HCT116 (cell line): ENCODE results near the gene TMEM184B. TPM values are rescaled to one million over a fixed set of nuclear protein-coding genes. Genes with fewer than 3 reads are reported as not detected.

Experiments used
- ATAC-seq: fragments of 200-7000 bp; cut with Tn5 transposase; 2 replicates; pipeline ENCODE4 v1.9.1; 2020; ENCODE audit warnings: mild to moderate bottlenecking, moderate library complexity
- BruUV-seq: library from RNA; stranded (reverse); fragments of 400-500 nt; replicated peaks from 2 replicates; lab custom pipeline; 2021; lab: Mats Ljungman, UMichigan
- CTCF ChIA-PET: fragments of 300-600 bp; sonication (Branson Sonifier 250); formaldehyde crosslinking; loops from one replicate; lab custom pipeline; 2021; ENCODE audit warnings: antibody characterized with exemption; lab: Charles Lee
- POLR2A ChIA-PET: fragments of 300-600, 350-600 bp; sonication (Branson Sonifier 250); formaldehyde crosslinking; loops from one replicate; lab custom pipeline; 2021; ENCODE audit warnings: antibody characterized with exemption; lab: Charles Lee
- RAD21 ChIA-PET, 2 experiments: fragments of 300-600 bp; sonication (Branson Sonifier 250); formaldehyde crosslinking; loops; one replicate each; lab custom pipeline; 2023; ENCODE audit warnings: low total read pairs in 2 of 2; ENCODE audit not compliant: uncharacterized antibody in 2 of 2, unreplicated experiment in 2 of 2, low non-redundant PET in 1 of 2; lab: Charles Lee
- DNase-seq: peaks from one replicate; pipeline ENCODE4 v3.0.0-alpha.2; 2010; ENCODE audit warnings: low read depth, low spot score
- H2AFZ ChIP-seq: fragments of 200-600 bp; shearing (Covaris generic), sonication (generic); 2 replicates; pipeline ENCODE4 v1.6.1; 2017; ENCODE audit warnings: low read depth, mixed run types, mixed read lengths, antibody characterized with exemption, low read length; ENCODE audit not compliant: poor library complexity, severe bottlenecking
- H3K27ac ChIP-seq: 2 replicates; pipeline ENCODE4 v1.5.1; 2012; ENCODE audit warnings: low read depth, low read length
- H3K27me3 ChIP-seq: fragments of 200-600 bp; sonication (generic); 2 replicates; pipeline ENCODE4 v1.6.1; 2016; ENCODE audit warnings: mixed run types, low read length, mixed read lengths; ENCODE audit not compliant: insufficient read depth
- H3K36me3 ChIP-seq, 2 experiments: fragments of 200-500 bp in 1 of 2; fragments of 200-600 bp in 1 of 2; sonication (Bioruptor generic) in 1 of 2; sonication (generic) in 1 of 2; 2 replicates each; pipeline versions ENCODE4 v1.5.1 to v1.6.1; 2014 to 2016; ENCODE audit warnings: low read length in 2 of 2, inconsistent platforms in 1 of 2, mixed read lengths in 1 of 2, mixed run types in 1 of 2; ENCODE audit not compliant: insufficient read depth in 2 of 2, control insufficient read depth in 1 of 2
- H3K4me1 ChIP-seq, 2 experiments: fragments of 200-600 bp in 1 of 2; sonication (generic) in 1 of 2; 2 replicates each; pipeline versions ENCODE4 v1.5.1 to v1.6.1; 2012 to 2017; ENCODE audit warnings: low read length in 2 of 2, inconsistent platforms in 1 of 2, mild to moderate bottlenecking in 1 of 2, mixed read lengths in 1 of 2, mixed run types in 1 of 2, moderate library complexity in 1 of 2; ENCODE audit not compliant: insufficient read depth in 2 of 2, control insufficient read depth in 1 of 2
- H3K4me2 ChIP-seq: fragments of 200-600 bp; sonication (generic); 2 replicates; pipeline ENCODE4 v1.6.1; 2017; ENCODE audit warnings: mixed run types, low read length, mixed read lengths
- H3K4me3 ChIP-seq, 2 experiments: fragments of 200-600 bp in 1 of 2; sonication (generic) in 1 of 2; replicated peaks in 1 of 2; 2 replicates each; pipeline ENCODE4 v1.5.1; 2011 to 2016; ENCODE audit warnings: low read length in 2 of 2, control low read depth in 1 of 2, low read depth in 1 of 2, mild to moderate bottlenecking in 1 of 2, mixed read lengths in 1 of 2, mixed run types in 1 of 2
- H3K79me2 ChIP-seq: fragments of 200-600 bp; sonication (generic); 2 replicates; pipeline ENCODE4 v1.6.1; 2017; ENCODE audit warnings: mild to moderate bottlenecking, mixed run types, low read length, moderate library complexity, mixed read lengths; ENCODE audit not compliant: insufficient read depth
- H3K9ac ChIP-seq: fragments of 200-600 bp; sonication (generic); 2 replicates; pipeline ENCODE4 v1.6.1; 2016; ENCODE audit warnings: low read length, mixed read lengths
- H3K9me2 ChIP-seq: fragments of 200-600 bp; sonication (generic), shearing (Covaris generic); 2 replicates; pipeline ENCODE4 v1.6.1; 2017; ENCODE audit warnings: mixed run types, mild to moderate bottlenecking, moderate library complexity; ENCODE audit not compliant: insufficient read depth
- H3K9me3 ChIP-seq, 2 experiments: fragments of 200-500 bp in 1 of 2; fragments of 200-600 bp in 1 of 2; sonication (Bioruptor generic) in 1 of 2; sonication (generic) in 1 of 2; 2 replicates each; pipeline ENCODE4 v1.6.1; 2014 to 2017; ENCODE audit warnings: low read length in 2 of 2, mixed read lengths in 2 of 2, inconsistent platforms in 1 of 2, low read depth in 1 of 2, mild to moderate bottlenecking in 1 of 2, mixed run types in 1 of 2, moderate library complexity in 1 of 2; ENCODE audit not compliant: control insufficient read depth in 1 of 2, insufficient read depth in 1 of 2
- H4K20me1 ChIP-seq: fragments of 200-600 bp; sonication (generic), shearing (Covaris generic); 2 replicates; pipeline ENCODE4 v1.6.1; 2017; ENCODE audit warnings: mixed run types, mild to moderate bottlenecking, moderate library complexity; ENCODE audit not compliant: insufficient read depth
- CBX3 ChIP-seq: IDR thresholded peaks from 2 replicates; pipeline ENCODE4 v1.6.1; 2012; ENCODE audit warnings: low read depth
- EGR1 ChIP-seq: IDR thresholded peaks from 2 replicates; pipeline ENCODE4 v1.6.1; 2012; ENCODE audit warnings: low read depth
- EZH2 ChIP-seq: fragments of 200-600 bp; sonication (generic); IDR thresholded peaks from 2 replicates; pipeline ENCODE4 v1.6.1; 2017; ENCODE audit warnings: antibody characterized with exemption, mixed run types
- POLR2A ChIP-seq: IDR thresholded peaks from 2 replicates; pipeline ENCODE4 v1.7.0; 2011; ENCODE audit warnings: borderline replicate concordance; ENCODE audit not compliant: insufficient read depth, insufficient read length; ENCODE audit errors: extremely low read depth
- POLR2AphosphoS5 ChIP-seq: IDR thresholded peaks from 2 replicates; pipeline ENCODE4 v1.6.1; 2011; ENCODE audit warnings: mild to moderate bottlenecking, low read depth, low read length, moderate library complexity
- ZFX ChIP-seq: fragments of 450-650 bp; IDR thresholded peaks from 2 replicates; pipeline ENCODE4 v1.6.1; 2017
- ZNF274 ChIP-seq: fragments of 200-500 bp; sonication (Bioruptor generic); IDR thresholded peaks from 2 replicates; pipeline ENCODE4 v1.6.1; 2014; ENCODE audit warnings: mild to moderate bottlenecking, low read depth, low read length, inconsistent platforms
- intact Hi-C: fragments of 100-400 bp; cut with micrococcal nuclease; formaldehyde crosslinking; loops from 2 replicates; pipeline ENCODE4 v1.10.0; 2022
- total RNA-seq: library from RNA; stranded (reverse); gene quantifications from one replicate; pipeline ENCODE4 v1.2.1, GENCODE V29; 2021; ENCODE audit not compliant: unreplicated experiment
- TF ChIP-seq, protein P1 (sequence below): IDR thresholded peaks from 2 replicates; pipeline ENCODE4 v1.6.1; 2012; ENCODE audit warnings: low read depth
- TF ChIP-seq, protein P2 (sequence below): IDR thresholded peaks from 2 replicates; pipeline ENCODE4 v1.6.1; 2011; ENCODE audit warnings: mild to moderate bottlenecking, low read length, moderate library complexity; ENCODE audit not compliant: insufficient replicate concordance; ENCODE audit errors: extremely low read depth

The TMEM184B gene
- total RNA-seq, 1 experiment from 2014 or later, result 66.0 TPM

DNA sequence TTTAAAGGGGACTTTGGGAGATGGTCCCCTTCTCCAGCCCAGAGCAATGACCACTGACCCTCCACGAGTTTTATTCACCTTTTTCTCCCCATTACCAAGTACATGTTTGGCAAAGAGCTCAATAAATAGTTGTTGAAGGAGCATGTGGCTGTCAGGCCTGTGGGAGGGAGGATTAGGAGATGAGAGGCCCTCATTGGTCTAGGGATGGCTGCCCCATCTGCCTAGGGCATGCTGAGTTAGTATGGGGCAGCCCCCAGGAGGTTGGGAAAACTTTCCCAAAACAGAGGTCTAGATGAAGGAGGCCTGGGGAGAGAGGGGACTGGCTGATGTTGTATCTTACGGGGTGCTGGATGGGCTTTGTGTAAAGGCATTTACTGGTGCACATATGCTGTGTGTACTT is 60.4 kb downstream of the TMEM184B start:
- TF ChIP-seq POLR2A (no peak), CBX3 (no peak), EGR1 (no peak), ZNF274 (no peak), ZFX (no peak), EZH2 (no peak), POLR2AphosphoS5 (no peak)
- TF ChIP-seq, protein P1, sequence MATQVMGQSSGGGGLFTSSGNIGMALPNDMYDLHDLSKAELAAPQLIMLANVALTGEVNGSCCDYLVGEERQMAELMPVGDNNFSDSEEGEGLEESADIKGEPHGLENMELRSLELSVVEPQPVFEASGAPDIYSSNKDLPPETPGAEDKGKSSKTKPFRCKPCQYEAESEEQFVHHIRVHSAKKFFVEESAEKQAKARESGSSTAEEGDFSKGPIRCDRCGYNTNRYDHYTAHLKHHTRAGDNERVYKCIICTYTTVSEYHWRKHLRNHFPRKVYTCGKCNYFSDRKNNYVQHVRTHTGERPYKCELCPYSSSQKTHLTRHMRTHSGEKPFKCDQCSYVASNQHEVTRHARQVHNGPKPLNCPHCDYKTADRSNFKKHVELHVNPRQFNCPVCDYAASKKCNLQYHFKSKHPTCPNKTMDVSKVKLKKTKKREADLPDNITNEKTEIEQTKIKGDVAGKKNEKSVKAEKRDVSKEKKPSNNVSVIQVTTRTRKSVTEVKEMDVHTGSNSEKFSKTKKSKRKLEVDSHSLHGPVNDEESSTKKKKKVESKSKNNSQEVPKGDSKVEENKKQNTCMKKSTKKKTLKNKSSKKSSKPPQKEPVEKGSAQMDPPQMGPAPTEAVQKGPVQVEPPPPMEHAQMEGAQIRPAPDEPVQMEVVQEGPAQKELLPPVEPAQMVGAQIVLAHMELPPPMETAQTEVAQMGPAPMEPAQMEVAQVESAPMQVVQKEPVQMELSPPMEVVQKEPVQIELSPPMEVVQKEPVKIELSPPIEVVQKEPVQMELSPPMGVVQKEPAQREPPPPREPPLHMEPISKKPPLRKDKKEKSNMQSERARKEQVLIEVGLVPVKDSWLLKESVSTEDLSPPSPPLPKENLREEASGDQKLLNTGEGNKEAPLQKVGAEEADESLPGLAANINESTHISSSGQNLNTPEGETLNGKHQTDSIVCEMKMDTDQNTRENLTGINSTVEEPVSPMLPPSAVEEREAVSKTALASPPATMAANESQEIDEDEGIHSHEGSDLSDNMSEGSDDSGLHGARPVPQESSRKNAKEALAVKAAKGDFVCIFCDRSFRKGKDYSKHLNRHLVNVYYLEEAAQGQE, result no peak
- TF ChIP-seq, protein P2, sequence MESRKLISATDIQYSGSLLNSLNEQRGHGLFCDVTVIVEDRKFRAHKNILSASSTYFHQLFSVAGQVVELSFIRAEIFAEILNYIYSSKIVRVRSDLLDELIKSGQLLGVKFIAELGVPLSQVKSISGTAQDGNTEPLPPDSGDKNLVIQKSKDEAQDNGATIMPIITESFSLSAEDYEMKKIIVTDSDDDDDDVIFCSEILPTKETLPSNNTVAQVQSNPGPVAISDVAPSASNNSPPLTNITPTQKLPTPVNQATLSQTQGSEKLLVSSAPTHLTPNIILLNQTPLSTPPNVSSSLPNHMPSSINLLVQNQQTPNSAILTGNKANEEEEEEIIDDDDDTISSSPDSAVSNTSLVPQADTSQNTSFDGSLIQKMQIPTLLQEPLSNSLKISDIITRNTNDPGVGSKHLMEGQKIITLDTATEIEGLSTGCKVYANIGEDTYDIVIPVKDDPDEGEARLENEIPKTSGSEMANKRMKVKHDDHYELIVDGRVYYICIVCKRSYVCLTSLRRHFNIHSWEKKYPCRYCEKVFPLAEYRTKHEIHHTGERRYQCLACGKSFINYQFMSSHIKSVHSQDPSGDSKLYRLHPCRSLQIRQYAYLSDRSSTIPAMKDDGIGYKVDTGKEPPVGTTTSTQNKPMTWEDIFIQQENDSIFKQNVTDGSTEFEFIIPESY, result no peak
- Histone ChIP-seq H3K9me2 (no peaks in the 10 kb centered on the region), H3K9me3 (no peaks in the 10 kb centered on the region), H3K4me2 (no peak overlapping the region), H3K9ac (no peak overlapping the region), H3K27ac (no peak overlapping the region), H3K4me1 (peaks cover 2 to 37% of the 10 kb centered on the region in 2 experiments; a peak in 3 of 4 replicates), H2AFZ (no peak overlapping the region), H3K4me3 (no peak overlapping the region), H3K79me2 (peaks cover 52% of the 10 kb centered on the region), H4K20me1 (no peaks in the 10 kb centered on the region), H3K36me3 (peaks cover 0 to 13% of the 10 kb centered on the region in 2 experiments; a peak in 2 of 4 replicates), H3K27me3 (no peaks in the 10 kb centered on the region)
- ChIA-PET POLR2A (no interaction called here), CTCF (no interaction called here), RAD21 (no interaction called here)
- DNase-seq (no peak), ATAC-seq (no peak)
- intact Hi-C loops, result no loop called here
- BruUV-seq, result no TSS peak
